CD4-positive, alpha-beta T cell (primary cell): ENCODE measurements around the gene PLCG2. TPM values are rescaled to one million over a fixed set of nuclear protein-coding genes. Genes with fewer than 3 reads are reported as not detected.

Source experiments
- ATAC-seq: fragments of 200-7000 bp; cut with Tn5 transposase; one replicate; pipeline ENCODE4 v1.10.0; 2022; ENCODE audit warnings: mild to moderate bottlenecking; ENCODE audit not compliant: poor library complexity
- CTCF ChIA-PET: fragments of 350-600 bp; sonication (Branson Sonifier 250); formaldehyde crosslinking; loops from one replicate; lab custom pipeline; 2021; ENCODE audit warnings: antibody characterized with exemption, inconsistent platforms; lab: Charles Lee
- POLR2A ChIA-PET: fragments of 350-600 bp; sonication (Branson Sonifier 250); formaldehyde crosslinking; loops from one replicate; lab custom pipeline; 2021; ENCODE audit warnings: antibody characterized with exemption, inconsistent platforms; lab: Charles Lee
- DNase-seq, 14 experiments: peaks; one replicate each; pipeline ENCODE4 v3.0.0-alpha.2; 2013 to 2020; ENCODE audit warnings: mixed read lengths in 2 of 14
- H3K27ac ChIP-seq, 2 donors: one replicate each; pipeline versions ENCODE4 v1.5.1 to v1.7.0; 2013; ENCODE audit warnings: low read length in 2 of 2, low read depth in 1 of 2, mild to moderate bottlenecking in 1 of 2
- H3K27me3 ChIP-seq, 2 experiments: 1 replicate in 1 of 2; 2 replicates in 1 of 2; pipeline versions ENCODE4 v1.6.1 to v1.7.0; 2013; ENCODE audit warnings: low read length in 2 of 2, control low read depth in 1 of 2, mild to moderate bottlenecking in 1 of 2, moderate library complexity in 1 of 2; ENCODE audit not compliant: insufficient read depth in 2 of 2, control insufficient read depth in 1 of 2
- H3K36me3 ChIP-seq: one replicate; pipeline ENCODE4 v1.6.1; 2013; ENCODE audit warnings: low read length, control low read depth; ENCODE audit not compliant: insufficient read depth
- H3K4me1 ChIP-seq: one replicate; pipeline ENCODE4 v1.6.1; 2013; ENCODE audit warnings: low read length, control low read depth; ENCODE audit not compliant: insufficient read depth
- H3K4me3 ChIP-seq: one replicate; pipeline ENCODE4 v1.5.1; 2013; ENCODE audit warnings: mild to moderate bottlenecking, low read length, moderate library complexity
- H3K9me3 ChIP-seq, 2 experiments: 1 replicate in 1 of 2; 2 replicates in 1 of 2; pipeline versions ENCODE4 v1.6.1 to v1.7.0; 2013; ENCODE audit warnings: low read length in 2 of 2, mild to moderate bottlenecking in 2 of 2, control low read depth in 1 of 2, moderate library complexity in 1 of 2; ENCODE audit not compliant: control insufficient read depth in 1 of 2, insufficient read depth in 1 of 2
- H3K27ac Mint-ChIP-seq: one replicate; pipeline ENCODE4 v1.8.0; 2020; ENCODE audit warnings: mixed read lengths
- H3K27me3 Mint-ChIP-seq: one replicate; pipeline ENCODE4 v1.8.0; 2021; ENCODE audit warnings: mixed read lengths
- H3K36me3 Mint-ChIP-seq: one replicate; pipeline ENCODE4 v1.8.0; 2021; ENCODE audit warnings: low read depth, mixed read lengths
- H3K4me1 Mint-ChIP-seq: one replicate; pipeline ENCODE4 v1.8.0; 2021; ENCODE audit warnings: low read depth, mixed read lengths
- H3K4me3 Mint-ChIP-seq: one replicate; pipeline ENCODE4 v1.8.0; 2020; ENCODE audit warnings: mild to moderate bottlenecking, mixed read lengths
- H3K9me3 Mint-ChIP-seq: one replicate; pipeline ENCODE4 v1.8.0; 2020; ENCODE audit warnings: mixed read lengths
- CTCF ChIP-seq: fragments of 200-600 bp; IDR thresholded peaks from one replicate; pipeline ENCODE4 v1.8.0; 2022; ENCODE audit warnings: antibody characterized with exemption, mild to moderate bottlenecking
- intact Hi-C, 2 experiments: fragments of 100-400 bp; cut with DNase I in 1 of 2; cut with micrococcal nuclease in 1 of 2; formaldehyde crosslinking; loops; one replicate each; pipeline versions ENCODE4 v1.15.1 to v1.9.0; 2023 to 2025; cut with DNase I, micrococcal nuclease
- total RNA-seq, 174 experiments: library from RNA in 2 of 174; stranded (reverse) in 2 of 174; gene quantifications; one replicate each; pipeline ENCODE4 v1.2.3 and lab custom pipeline; 2021 to 2026

The PLCG2 gene
- total RNA-seq, 2 experiments from 2014 or later: 0.92 to 1.5 TPM

DNA sequence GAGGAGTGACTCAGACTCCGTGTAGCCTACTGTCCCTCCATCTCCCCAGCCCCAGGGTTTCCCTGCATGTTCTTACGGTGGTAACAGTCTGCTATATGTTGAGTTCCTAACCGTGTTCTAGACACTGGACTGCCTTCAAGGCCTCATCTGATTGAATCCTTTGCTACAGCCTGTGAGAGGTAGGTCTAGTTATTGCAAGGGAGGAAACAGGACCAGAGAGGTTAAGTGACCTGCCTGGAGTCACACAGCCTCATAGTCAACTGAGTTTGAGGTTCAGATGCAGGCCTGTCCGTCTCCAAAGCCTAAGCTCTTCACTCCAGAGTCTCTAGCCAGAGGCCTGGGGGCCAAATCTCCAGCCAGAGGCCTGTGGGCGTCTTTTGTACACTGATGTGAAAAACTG is 134.1 kb downstream of the PLCG2 start:
- Mint-ChIP-seq H3K36me3 (no peaks in the 10 kb centered on the region), H3K4me1 (no peaks in the 10 kb centered on the region), H3K27ac (no peak overlapping the region), H3K4me3 (no peak overlapping the region), H3K27me3 (no peaks in the 10 kb centered on the region), H3K9me3 (no peaks in the 10 kb centered on the region)
- intact Hi-C loops: no loop called here
- no peaks in the 10 kb centered on the region for H3K36me3 ChIP-seq
- CTCF ChIA-PET: no interaction called here
- no peaks in the 10 kb centered on the region for H3K4me1 ChIP-seq
- H3K4me3 ChIP-seq: no peak overlapping the region
- no peaks in the 10 kb centered on the region for H3K9me3 ChIP-seq
- POLR2A ChIA-PET: no interaction called here
- DNase-seq: no peak
- no peaks in the 10 kb centered on the region for H3K27me3 ChIP-seq
- H3K27ac ChIP-seq: no peak overlapping the region
- ATAC-seq: no peak
- TF ChIP-seq CTCF: no peak

DNA sequence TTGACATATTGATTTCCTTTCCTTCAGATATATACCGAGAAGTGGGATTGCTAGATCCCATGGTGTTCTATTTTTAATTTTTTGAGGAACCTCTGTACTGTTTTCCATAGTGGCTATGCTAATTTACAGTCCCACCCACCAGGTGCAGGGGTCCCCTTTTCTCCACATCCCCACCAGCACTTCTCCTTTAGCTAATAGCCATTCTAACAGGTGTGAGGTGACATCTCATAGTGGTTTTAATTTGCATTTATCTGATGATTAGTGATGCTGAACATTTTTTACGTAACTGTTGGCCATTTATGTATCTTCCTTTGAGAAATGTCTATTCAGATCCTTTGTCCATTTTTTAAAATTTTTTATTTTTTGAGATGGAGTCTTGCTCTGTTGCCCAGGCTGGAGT is 138.3 kb downstream of the PLCG2 start:
- CTCF ChIA-PET: no interaction called here
- no peaks in the 10 kb centered on the region for H3K27me3 Mint-ChIP-seq
- DNase-seq (no peak), ATAC-seq (no peak)
- no peak for TF ChIP-seq CTCF
- no peaks in the 10 kb centered on the region for H3K36me3 ChIP-seq
- no peak overlapping the region for H3K27ac Mint-ChIP-seq
- no peak overlapping the region for H3K4me3 ChIP-seq
- no peaks in the 10 kb centered on the region for H3K36me3 Mint-ChIP-seq
- no peak overlapping the region for H3K4me3 Mint-ChIP-seq
- no peaks in the 10 kb centered on the region for H3K4me1 ChIP-seq
- no peaks in the 10 kb centered on the region for H3K9me3 Mint-ChIP-seq
- no peak overlapping the region for H3K27ac ChIP-seq
- no peaks in the 10 kb centered on the region for H3K4me1 Mint-ChIP-seq
- intact Hi-C loops: no loop called here
- no peaks in the 10 kb centered on the region for H3K9me3 ChIP-seq
- POLR2A ChIA-PET: no interaction called here
- H3K27me3 ChIP-seq: no peaks in the 10 kb centered on the region

DNA sequence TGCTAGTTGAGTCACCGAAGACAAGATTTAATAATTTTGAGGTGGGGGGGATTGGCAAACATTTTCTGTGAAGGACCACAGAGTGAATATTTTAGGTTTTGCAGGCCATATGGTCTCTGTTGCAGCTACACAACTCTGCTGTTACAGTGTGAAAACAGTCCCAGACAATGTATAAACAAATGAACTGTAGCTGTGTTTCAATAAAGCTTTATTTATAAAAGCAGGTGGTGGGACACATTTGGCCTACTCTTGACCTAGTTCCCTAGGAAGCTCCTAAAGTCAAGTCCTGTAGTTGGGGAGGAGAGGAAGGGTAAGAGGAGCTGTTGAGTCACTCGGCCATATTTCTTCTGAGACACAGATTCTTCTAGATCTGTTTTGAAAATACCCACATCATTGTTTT is 139.8 kb downstream of the PLCG2 start:
- Histone ChIP-seq H3K36me3 (no peaks in the 10 kb centered on the region), H3K27ac (no peak overlapping the region), H3K4me3 (no peak overlapping the region), H3K4me1 (no peaks in the 10 kb centered on the region), H3K9me3 (no peaks in the 10 kb centered on the region), H3K27me3 (no peaks in the 10 kb centered on the region)
- H3K4me3 Mint-ChIP-seq: no peak overlapping the region
- CTCF ChIA-PET: no interaction called here
- intact Hi-C loops: no loop called here
- no peak for TF ChIP-seq CTCF
- DNase-seq: no peak
- no peaks in the 10 kb centered on the region for H3K4me1 Mint-ChIP-seq
- ATAC-seq: no peak
- POLR2A ChIA-PET: no interaction called here
- no peak overlapping the region for H3K27ac Mint-ChIP-seq
- no peaks in the 10 kb centered on the region for H3K36me3 Mint-ChIP-seq
- no peaks in the 10 kb centered on the region for H3K27me3 Mint-ChIP-seq
- H3K9me3 Mint-ChIP-seq: no peaks in the 10 kb centered on the region
